Uterus (tissue), 4 donors: Measurements from ENCODE around the gene CDH10. TPM values are rescaled to one million over a fixed set of nuclear protein-coding genes. Genes with fewer than 3 reads are reported as not detected.

Experiments
- DNase-seq, 2 donors: peaks; one replicate each; pipeline ENCODE4 v3.0.0-alpha.2; 2019 to 2020
- H3K27ac ChIP-seq, 2 donors: fragments of 200-600 bp; sonication (generic); 1 replicate in 1 of 2; 2 replicates in 1 of 2; pipeline ENCODE4 v1.5.1; 2016 to 2018
- H3K27me3 ChIP-seq, 2 donors: fragments of 200-600 bp; sonication (generic); one replicate each; pipeline ENCODE4 v1.5.1; 2018 to 2019; ENCODE audit warnings: control low read depth in 1 of 2
- H3K36me3 ChIP-seq, 2 donors: fragments of 200-600 bp; sonication (generic); one replicate each; pipeline ENCODE4 v1.5.1; 2019; ENCODE audit warnings: control low read depth in 1 of 2
- H3K4me1 ChIP-seq, 2 donors: fragments of 200-600 bp; sonication (generic); one replicate each; pipeline ENCODE4 v1.5.1; 2018 to 2019; ENCODE audit warnings: control low read depth in 1 of 2
- H3K4me3 ChIP-seq, 2 donors: fragments of 200-600 bp; sonication (generic); 1 replicate in 1 of 2; 2 replicates in 1 of 2; pipeline ENCODE4 v1.5.1; 2018 to 2019; ENCODE audit warnings: mild to moderate bottlenecking in 1 of 2
- H3K9me3 ChIP-seq, 2 donors: fragments of 200-600 bp; sonication (generic); one replicate each; pipeline ENCODE4 v1.5.1; 2019; ENCODE audit warnings: control low read depth in 1 of 2
- POLR2A ChIP-seq, 2 donors: fragments of 450-650 bp; IDR thresholded peaks; one replicate each; pipeline ENCODE4 v1.6.1; 2016; ENCODE audit warnings: antibody characterized with exemption in 2 of 2, mild to moderate bottlenecking in 1 of 2, moderate library complexity in 1 of 2
- intact Hi-C: fragments of 100-400 bp; cut with DNase I; formaldehyde crosslinking; loops from one replicate; pipeline ENCODE4 v1.15.1; 2023; ENCODE audit warnings: low total_unique reads
- total RNA-seq, 4 donors: library from RNA; depleted of rRNA in 3 of 4; stranded (reverse); fragments of >200 nt in 3 of 4; gene quantifications; one replicate each; pipeline versions ENCODE4 v1.1.0 to v1.2.4, GENCODE V29; 2014 to 2023
- TF ChIP-seq, protein P1 (sequence below), 4 experiments: fragments of 200-600 bp in 2 of 4; fragments of 450-650 bp in 2 of 4; sonication (generic) in 2 of 4; IDR thresholded peaks; one replicate each; pipeline ENCODE4 v1.5.1; 2016 to 2019; ENCODE audit warnings: antibody characterized with exemption in 4 of 4, mild to moderate bottlenecking in 2 of 4, moderate library complexity in 1 of 4
- donor health status: DM: yes; HTN: yes; CAD: no.

Gene CDH10
- total RNA-seq: 10 to 100 TPM in 1 of 4 donors, not detected in 3; 12.0 TPM

DNA sequence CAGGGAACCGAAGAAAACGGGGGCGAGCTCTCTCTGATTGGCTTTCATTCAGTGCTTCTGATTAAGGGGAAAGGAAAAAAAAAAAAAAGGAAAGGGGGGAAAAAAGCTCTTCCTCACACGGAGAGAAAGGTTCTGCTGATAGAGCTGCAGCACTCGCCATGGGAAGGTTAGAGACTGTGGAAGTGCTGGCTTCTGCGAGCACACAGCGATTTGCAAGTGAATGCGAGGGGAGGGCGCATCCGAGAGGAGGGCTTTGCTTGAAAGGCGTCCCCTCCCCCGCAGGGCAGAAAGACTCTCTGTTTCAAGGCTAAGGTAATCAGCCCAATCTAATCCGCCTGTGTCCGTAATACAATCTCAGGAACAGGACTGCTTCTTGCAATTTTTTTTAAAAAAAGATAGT is at the start of gene CDH10:
CDH10 (minus strand) TSS at position 218 of the 400 bp plus-strand sequence. CDS start 51,488 bp downstream, outside the sequence.
- no peaks in the 10 kb centered on the region for H3K36me3 ChIP-seq
- no peaks in the 10 kb centered on the region for H3K9me3 ChIP-seq
- H3K4me3 ChIP-seq: no peak within 1 kb of the TSS
- H3K4me1 ChIP-seq: no peaks in the 10 kb centered on the region
- no peak for DNase-seq
- H3K27ac ChIP-seq: no peak within 1 kb of the TSS
- no peaks in the 10 kb centered on the region for H3K27me3 ChIP-seq
- TF ChIP-seq, protein P1, sequence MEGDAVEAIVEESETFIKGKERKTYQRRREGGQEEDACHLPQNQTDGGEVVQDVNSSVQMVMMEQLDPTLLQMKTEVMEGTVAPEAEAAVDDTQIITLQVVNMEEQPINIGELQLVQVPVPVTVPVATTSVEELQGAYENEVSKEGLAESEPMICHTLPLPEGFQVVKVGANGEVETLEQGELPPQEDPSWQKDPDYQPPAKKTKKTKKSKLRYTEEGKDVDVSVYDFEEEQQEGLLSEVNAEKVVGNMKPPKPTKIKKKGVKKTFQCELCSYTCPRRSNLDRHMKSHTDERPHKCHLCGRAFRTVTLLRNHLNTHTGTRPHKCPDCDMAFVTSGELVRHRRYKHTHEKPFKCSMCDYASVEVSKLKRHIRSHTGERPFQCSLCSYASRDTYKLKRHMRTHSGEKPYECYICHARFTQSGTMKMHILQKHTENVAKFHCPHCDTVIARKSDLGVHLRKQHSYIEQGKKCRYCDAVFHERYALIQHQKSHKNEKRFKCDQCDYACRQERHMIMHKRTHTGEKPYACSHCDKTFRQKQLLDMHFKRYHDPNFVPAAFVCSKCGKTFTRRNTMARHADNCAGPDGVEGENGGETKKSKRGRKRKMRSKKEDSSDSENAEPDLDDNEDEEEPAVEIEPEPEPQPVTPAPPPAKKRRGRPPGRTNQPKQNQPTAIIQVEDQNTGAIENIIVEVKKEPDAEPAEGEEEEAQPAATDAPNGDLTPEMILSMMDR (IDR thresholded peaks at IDR 0.05): no peak
- TF ChIP-seq POLR2A (IDR thresholded peaks at IDR 0.05): no peak
- intact Hi-C loops: no loop called here

DNA sequence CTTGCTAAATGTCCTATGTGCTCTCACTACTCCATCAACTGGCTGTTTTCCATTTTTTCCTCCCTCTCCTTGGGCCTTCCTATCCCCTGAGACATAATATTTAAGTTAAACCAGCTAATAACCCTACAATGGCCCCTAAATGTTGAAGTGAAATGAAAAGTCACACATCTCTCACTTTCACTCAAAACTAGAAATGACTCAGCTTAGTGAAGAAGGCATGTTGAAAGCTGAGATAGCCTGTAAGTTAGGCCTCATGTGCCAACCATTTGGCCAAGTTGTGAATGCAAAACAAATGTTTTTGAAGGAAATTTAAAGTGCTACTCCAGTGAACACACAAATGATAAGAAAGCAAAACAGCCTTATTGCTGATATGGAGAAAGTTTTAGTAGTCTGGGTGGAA is 48.8 kb upstream of the CDH10 start:
- DNase-seq: no peak
- H3K4me3 ChIP-seq: no peak overlapping the region
- no peaks in the 10 kb centered on the region for H3K36me3 ChIP-seq
- H3K27me3 ChIP-seq: no peaks in the 10 kb centered on the region
- H3K27ac ChIP-seq: no peak overlapping the region
- TF ChIP-seq, protein P1 (IDR thresholded peaks at IDR 0.05): no peak
- TF ChIP-seq POLR2A (IDR thresholded peaks at IDR 0.05): no peak
- intact Hi-C loops: no loop called here
- no peaks in the 10 kb centered on the region for H3K4me1 ChIP-seq
- no peaks in the 10 kb centered on the region for H3K9me3 ChIP-seq

DNA sequence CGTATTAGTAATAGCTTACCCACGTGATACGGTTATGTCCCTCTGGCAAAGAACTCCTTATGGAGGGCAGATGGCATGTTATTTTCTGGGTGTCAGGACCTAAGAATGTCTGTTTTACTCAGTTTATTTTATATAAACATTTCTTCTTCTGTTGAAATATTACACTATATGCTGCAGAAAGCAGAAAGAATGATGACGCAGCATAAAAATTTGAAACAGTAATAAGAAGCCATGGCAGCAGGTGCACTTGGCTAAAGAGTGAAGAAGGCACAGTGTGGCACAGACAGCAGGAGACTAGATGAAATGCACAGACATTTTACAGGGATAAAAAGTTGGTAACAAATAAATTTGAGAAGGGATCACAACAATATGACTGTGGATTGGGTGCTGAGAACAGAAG is 46.3 kb upstream of the CDH10 start:
- Histone ChIP-seq H3K4me1 (no peaks in the 10 kb centered on the region), H3K4me3 (no peak overlapping the region), H3K27ac (no peak overlapping the region), H3K9me3 (no peaks in the 10 kb centered on the region), H3K27me3 (no peaks in the 10 kb centered on the region), H3K36me3 (no peaks in the 10 kb centered on the region)
- TF ChIP-seq, protein P1 (IDR thresholded peaks at IDR 0.05): no peak
- no peak for TF ChIP-seq POLR2A (IDR thresholded peaks at IDR 0.05)
- intact Hi-C loops: no loop called here
- no peak for DNase-seq

DNA sequence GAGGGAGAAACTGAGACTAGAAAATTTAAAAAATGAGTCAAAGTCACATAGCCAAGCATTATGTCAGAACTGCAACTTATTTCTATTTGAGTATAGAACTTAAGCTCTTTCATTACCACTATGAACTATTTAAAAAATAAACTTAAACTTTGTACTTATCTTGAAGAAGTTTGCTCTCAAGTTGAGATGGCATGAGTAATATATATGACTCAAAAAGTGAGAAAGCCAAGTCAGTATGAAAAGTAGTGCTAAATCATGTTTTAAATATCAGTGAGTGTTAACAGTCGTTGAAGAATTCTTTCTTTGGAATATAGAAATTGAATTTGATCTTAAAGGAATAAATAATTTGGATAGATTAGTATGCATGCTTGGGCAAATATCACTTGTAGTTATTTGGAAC is 36.3 kb upstream of the CDH10 start:
- Histone ChIP-seq H3K36me3 (no peaks in the 10 kb centered on the region), H3K27ac (no peak overlapping the region)
- no peak for DNase-seq

DNA sequence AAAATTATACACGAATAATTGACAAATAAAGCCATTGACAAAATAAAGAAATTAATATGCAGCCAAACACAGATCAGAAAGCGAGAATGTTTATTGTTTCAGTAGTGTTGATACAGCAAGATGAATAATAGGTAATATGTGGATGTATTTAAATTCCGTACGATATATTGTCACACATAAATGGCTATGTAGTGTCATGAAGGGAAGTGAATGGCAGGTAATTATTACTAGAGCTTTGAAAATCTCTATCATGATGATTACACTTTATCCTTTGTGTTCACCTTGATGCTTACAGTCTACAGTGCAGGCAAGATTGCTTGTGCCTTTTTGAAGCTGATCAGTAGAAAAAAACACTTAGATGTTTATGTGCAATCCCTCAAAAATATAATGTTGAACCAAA is 23.3 kb upstream of the CDH10 start:
- Histone ChIP-seq H3K4me1 (no peaks in the 10 kb centered on the region), H3K4me3 (no peak overlapping the region), H3K36me3 (no peaks in the 10 kb centered on the region), H3K27me3 (no peaks in the 10 kb centered on the region), H3K9me3 (no peaks in the 10 kb centered on the region), H3K27ac (no peak overlapping the region)
- no peak for DNase-seq
- TF ChIP-seq, protein P1 (IDR thresholded peaks at IDR 0.05): no peak
- no peak for TF ChIP-seq POLR2A (IDR thresholded peaks at IDR 0.05)
- intact Hi-C loops: no loop called here

More for the DNA sequence above, 36.3 kb upstream of the CDH10 start:
- peaks cover 0 to 3% of the 10 kb centered on the region in 2 donors for H3K27me3 ChIP-seq
- no peaks in the 10 kb centered on the region for H3K4me1 ChIP-seq
- no peak overlapping the region for H3K4me3 ChIP-seq
- no peaks in the 10 kb centered on the region for H3K9me3 ChIP-seq
- TF ChIP-seq POLR2A (IDR thresholded peaks at IDR 0.05): no peak
- intact Hi-C loops: no loop called here

DNA sequence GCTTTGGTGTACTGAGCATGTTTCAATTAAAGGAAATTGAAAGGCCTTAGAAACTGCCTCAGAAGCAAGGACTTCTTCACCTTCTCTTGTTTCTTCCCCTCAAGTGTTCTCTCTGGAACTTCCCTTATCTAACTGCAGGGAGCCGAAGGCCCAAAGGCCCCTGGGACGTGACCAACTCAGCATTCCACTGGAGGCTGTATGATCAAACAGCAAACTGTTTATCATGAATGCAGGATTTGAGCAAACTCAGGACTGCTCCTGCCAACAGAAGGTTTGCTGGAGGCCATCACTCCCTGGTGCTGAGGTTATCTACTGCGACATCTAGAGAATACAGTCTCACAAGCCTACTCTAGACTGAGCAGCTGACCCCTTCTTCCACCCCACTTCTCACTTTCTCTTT is 4.8 kb upstream of the CDH10 start:
- TF ChIP-seq, protein P1 (IDR thresholded peaks at IDR 0.05): no peak
- TF ChIP-seq POLR2A (IDR thresholded peaks at IDR 0.05): no peak
- no peaks in the 10 kb centered on the region for H3K36me3 ChIP-seq
- no peaks in the 10 kb centered on the region for H3K27me3 ChIP-seq
- H3K4me3 ChIP-seq: no peak overlapping the region
- no peak for DNase-seq
- H3K9me3 ChIP-seq: no peaks in the 10 kb centered on the region
- H3K27ac ChIP-seq: no peak overlapping the region
- intact Hi-C loops: no loop called here
- no peaks in the 10 kb centered on the region for H3K4me1 ChIP-seq
